ENCODE results near the gene FBXL20. TPM values are rescaled to one million over a fixed set of nuclear protein-coding genes. Genes with fewer than 3 reads are reported as not detected.

Gene FBXL20
- polyA plus RNA-seq, 1 experiment, result 3.9 TPM

DNA sequence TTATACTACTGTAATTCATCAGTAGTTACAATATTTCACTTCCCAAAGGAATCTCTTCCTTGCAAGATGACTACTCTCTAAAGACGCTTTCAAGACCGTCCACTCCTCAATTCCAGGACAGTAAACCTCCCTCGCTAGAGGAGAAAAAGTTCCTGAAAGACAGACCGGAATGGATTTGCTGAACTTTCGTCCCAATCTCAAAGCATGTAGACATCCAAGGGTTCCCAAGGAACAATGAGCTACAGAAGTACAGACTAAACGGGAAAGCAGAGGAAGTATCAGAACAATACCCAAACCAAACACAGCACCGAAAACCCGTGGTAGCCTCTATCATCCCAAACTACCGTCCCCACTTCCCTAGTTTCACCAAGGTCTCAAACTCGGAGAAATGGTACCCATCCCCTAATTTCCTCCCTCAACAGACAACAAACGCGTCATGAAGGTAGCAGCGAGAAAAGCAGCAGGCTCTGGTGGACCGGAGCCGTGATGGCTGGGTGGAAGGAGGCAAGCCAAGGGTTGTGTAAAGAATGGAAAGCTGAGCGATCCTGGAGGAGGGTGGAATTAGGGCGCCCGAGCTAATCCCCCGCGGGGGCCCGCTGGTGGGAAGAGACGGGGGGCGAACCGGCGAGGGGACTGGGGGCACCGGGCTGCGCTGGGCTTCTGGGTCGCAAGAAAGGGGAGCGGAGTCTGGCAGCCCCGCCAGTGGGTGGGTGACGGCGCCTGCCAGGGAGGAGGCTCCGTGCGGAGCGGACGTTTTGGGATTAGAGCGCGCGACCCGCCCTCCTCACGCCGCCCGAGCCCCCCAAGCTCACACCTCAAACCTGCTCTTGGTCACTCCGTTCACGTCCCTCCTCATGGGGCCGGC lies 647 bp downstream of the FBXL20 start:
- peak overlapping the region; percentile 97 for H3K4me3 ChIP-seq (ENCODE audit: low read depth, low read length)
- ChIA-PET POLR2A (interaction anchor here (0.6 to 1.2 kb wide), 2 partner anchors 13 to 26 kb away, joined by 3 to 5 read pairs; no protein-coding TSS in a partner anchor), CTCF (interaction anchor here (0.9 to 2.6 kb wide), 5 partner anchors 22 to 165 kb away, joined by 3 to 10 read pairs (median 3); no protein-coding TSS in a partner anchor)
- DNase-seq (ENCODE audit: low read depth), result no peak
- TF ChIP-seq, protein P1, sequence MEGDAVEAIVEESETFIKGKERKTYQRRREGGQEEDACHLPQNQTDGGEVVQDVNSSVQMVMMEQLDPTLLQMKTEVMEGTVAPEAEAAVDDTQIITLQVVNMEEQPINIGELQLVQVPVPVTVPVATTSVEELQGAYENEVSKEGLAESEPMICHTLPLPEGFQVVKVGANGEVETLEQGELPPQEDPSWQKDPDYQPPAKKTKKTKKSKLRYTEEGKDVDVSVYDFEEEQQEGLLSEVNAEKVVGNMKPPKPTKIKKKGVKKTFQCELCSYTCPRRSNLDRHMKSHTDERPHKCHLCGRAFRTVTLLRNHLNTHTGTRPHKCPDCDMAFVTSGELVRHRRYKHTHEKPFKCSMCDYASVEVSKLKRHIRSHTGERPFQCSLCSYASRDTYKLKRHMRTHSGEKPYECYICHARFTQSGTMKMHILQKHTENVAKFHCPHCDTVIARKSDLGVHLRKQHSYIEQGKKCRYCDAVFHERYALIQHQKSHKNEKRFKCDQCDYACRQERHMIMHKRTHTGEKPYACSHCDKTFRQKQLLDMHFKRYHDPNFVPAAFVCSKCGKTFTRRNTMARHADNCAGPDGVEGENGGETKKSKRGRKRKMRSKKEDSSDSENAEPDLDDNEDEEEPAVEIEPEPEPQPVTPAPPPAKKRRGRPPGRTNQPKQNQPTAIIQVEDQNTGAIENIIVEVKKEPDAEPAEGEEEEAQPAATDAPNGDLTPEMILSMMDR (IDR thresholded peaks at IDR 0.05; ENCODE audit: insufficient read depth, low read depth, low read length), result no peak
- no peaks in the 10 kb centered on the region for H3K36me3 ChIP-seq (ENCODE audit: control insufficient read depth, insufficient read depth, low read length)
- no peaks in the 10 kb centered on the region for H3K27me3 ChIP-seq (ENCODE audit: control insufficient read depth, insufficient read depth, low read length)

DNA sequence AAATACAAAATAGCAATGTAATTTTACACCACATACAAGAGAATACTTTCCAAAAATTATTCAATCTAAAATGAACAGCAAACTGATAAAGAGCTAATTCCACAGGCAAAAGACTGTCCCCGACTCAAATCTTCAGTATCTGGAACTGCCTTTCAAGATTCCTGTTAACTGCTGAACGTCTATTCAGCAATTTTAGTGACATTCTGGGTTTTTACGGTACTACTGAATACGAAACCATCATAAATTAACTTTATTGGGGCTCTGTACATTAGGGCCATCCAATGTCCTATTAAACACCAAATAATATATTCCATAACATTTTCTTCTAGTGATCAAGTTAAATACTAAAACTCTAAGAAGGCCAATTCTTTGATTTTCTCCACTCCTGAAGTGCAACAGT lies 1.6 kb downstream of the FBXL20 start:
- CTCF ChIA-PET, result interaction anchor here (1.1 to 2.6 kb wide), 4 partner anchors 21 to 155 kb away, joined by 3 to 10 read pairs (median 4); no protein-coding TSS in a partner anchor
- Histone ChIP-seq H3K36me3 (ENCODE audit: control insufficient read depth, insufficient read depth, low read length) (no peaks in the 10 kb centered on the region), H3K27me3 (ENCODE audit: control insufficient read depth, insufficient read depth, low read length) (no peaks in the 10 kb centered on the region), H3K4me3 (ENCODE audit: low read depth, low read length) (no peak overlapping the region)
- POLR2A ChIA-PET, result no interaction called here
- DNase-seq (ENCODE audit: low read depth), result no peak
- TF ChIP-seq, protein P1 (IDR thresholded peaks at IDR 0.05; ENCODE audit: insufficient read depth, low read depth, low read length), result no peak

DNA sequence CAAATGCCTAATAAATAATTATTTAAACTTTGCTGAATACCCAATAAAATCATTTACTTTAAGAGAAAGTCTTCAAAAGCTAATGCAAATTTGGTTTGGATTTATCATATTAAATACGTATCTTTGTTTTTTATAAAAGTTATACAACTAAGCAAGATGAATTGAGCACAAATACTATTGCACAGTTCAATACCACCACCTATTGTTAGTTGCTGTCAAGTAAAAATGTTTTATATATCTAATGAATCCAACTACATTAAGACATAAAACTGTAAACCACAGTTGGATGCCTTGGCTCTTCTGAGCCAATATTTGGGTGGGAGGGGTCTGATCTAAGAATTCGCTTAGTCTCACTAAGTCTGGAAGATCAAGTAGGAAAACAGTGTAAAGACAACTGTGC lies 7.7 kb downstream of the FBXL20 start:
- ChIA-PET CTCF (interaction anchor here (1.0 kb wide), 1 partner anchor 123 kb away, joined by 3 read pairs; no protein-coding TSS in a partner anchor), POLR2A (no interaction called here)
- TF ChIP-seq, protein P1 (IDR thresholded peaks at IDR 0.05; ENCODE audit: insufficient read depth, low read depth, low read length), result no peak
- Histone ChIP-seq H3K4me3 (ENCODE audit: low read depth, low read length) (no peak overlapping the region), H3K36me3 (ENCODE audit: control insufficient read depth, insufficient read depth, low read length) (no peaks in the 10 kb centered on the region), H3K27me3 (ENCODE audit: control insufficient read depth, insufficient read depth, low read length) (no peaks in the 10 kb centered on the region)
- no peak for DNase-seq (ENCODE audit: low read depth)

DNA sequence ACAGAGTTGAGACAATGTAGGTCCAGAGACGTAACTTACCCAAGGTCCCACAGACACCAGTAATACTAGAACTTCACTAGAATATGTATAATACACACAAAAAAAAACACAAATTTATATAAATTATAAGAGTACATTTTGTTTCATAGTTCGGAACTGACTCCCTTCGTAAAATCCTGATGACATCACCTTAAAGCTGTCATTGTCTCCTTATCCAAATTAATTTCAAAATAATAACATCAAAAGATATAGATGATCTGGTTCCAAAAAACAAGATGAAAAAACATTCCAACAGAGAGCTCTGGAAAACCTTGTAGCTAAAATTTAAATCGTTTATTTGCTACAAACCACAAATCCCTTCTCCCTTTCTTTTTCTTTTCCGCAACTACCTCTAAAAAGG lies 10.0 kb downstream of the FBXL20 start:
- CTCF ChIA-PET, result interaction anchor here (1.3 kb wide), 1 partner anchor 19 kb away, joined by 3 read pairs; no protein-coding TSS in a partner anchor

DNA sequence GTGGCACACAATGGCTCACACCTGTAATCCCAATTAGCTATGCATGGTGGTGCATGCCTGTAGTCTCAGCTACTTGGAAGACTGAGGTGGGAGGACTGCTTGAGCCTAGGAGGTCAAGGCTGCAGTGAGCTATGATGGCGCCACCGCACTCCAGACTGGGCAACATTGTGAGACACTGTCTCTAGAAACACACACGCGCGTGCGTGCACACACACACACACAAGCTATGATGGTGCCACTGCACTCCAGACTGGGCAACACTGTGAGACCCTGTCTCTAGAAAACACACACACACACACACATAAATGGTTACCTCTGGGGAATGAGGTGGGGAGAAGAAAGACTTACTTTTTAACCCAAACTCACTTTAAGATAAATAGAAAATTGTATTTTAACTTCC lies 16.4 kb downstream of the FBXL20 start:
- no peak for DNase-seq (ENCODE audit: low read depth)
- Histone ChIP-seq H3K36me3 (ENCODE audit: control insufficient read depth, insufficient read depth, low read length) (no peaks in the 10 kb centered on the region), H3K27me3 (ENCODE audit: control insufficient read depth, insufficient read depth, low read length) (no peaks in the 10 kb centered on the region), H3K4me3 (ENCODE audit: low read depth, low read length) (no peak overlapping the region)
- CTCF ChIA-PET, result no interaction called here
- TF ChIP-seq, protein P1 (IDR thresholded peaks at IDR 0.05; ENCODE audit: insufficient read depth, low read depth, low read length), result no peak
- POLR2A ChIA-PET, result no interaction called here

More for the DNA sequence above, 10.0 kb downstream of the FBXL20 start:
- TF ChIP-seq, protein P1 (IDR thresholded peaks at IDR 0.05; ENCODE audit: insufficient read depth, low read depth, low read length), result no peak
- H3K36me3 ChIP-seq (ENCODE audit: control insufficient read depth, insufficient read depth, low read length), result no peaks in the 10 kb centered on the region
- no peak overlapping the region for H3K4me3 ChIP-seq (ENCODE audit: low read depth, low read length)
- DNase-seq (ENCODE audit: low read depth), result no peak
- POLR2A ChIA-PET, result no interaction called here
- no peaks in the 10 kb centered on the region for H3K27me3 ChIP-seq (ENCODE audit: control insufficient read depth, insufficient read depth, low read length)
